Activated naive CD8-positive, alpha-beta T cell treated with anti-CD3 and anti-CD28 coated beads, Interleukin-2, amount 10 ng/mL, durations not matched to agents 7 days and 5 days (primary cell): ENCODE data around the gene ZNF761. TPM values are rescaled to one million over a fixed set of nuclear protein-coding genes. Genes with fewer than 3 reads are reported as not detected.
A peak's percentile ranks its signal among the peaks of the same experiment; 100 is the strongest.
"Not testable (repeated sequence)": the region's sequence is repeated elsewhere in the genome, so short reads cannot be mapped to it uniquely, and the experiment has no call there.

Experiments
- ATAC-seq: fragments of 150-1000 bp; cut with Tn5 transposase; one replicate; pipeline ENCODE4 v1.10.0; 2021; ENCODE audit warnings: low read depth, moderate library complexity
- POLR2A ChIA-PET: fragments of 350-600 bp; sonication (Branson Sonifier 250); formaldehyde crosslinking; loops from one replicate; lab custom pipeline; 2021; ENCODE audit warnings: antibody characterized with exemption; lab: Charles Lee
- DNase-seq: peaks from one replicate; pipeline ENCODE4 v3.0.0; 2021
- H3K27ac Mint-ChIP-seq: one replicate; pipeline ENCODE4 v1.8.0; 2022; ENCODE audit warnings: mild to moderate bottlenecking, mixed read lengths
- H3K27me3 Mint-ChIP-seq: one replicate; pipeline ENCODE4 v1.8.0; 2022; ENCODE audit warnings: mild to moderate bottlenecking, moderate library complexity, mixed read lengths
- H3K36me3 Mint-ChIP-seq: one replicate; pipeline ENCODE4 v1.8.0; 2021; ENCODE audit warnings: mild to moderate bottlenecking, mixed read lengths
- H3K4me1 Mint-ChIP-seq: one replicate; pipeline ENCODE4 v1.8.0; 2021; ENCODE audit warnings: mixed read lengths
- H3K4me3 Mint-ChIP-seq: one replicate; pipeline ENCODE4 v1.8.0; 2022; ENCODE audit warnings: mild to moderate bottlenecking, moderate library complexity, mixed read lengths
- H3K9me3 Mint-ChIP-seq: one replicate; pipeline ENCODE4 v1.8.0; 2021; ENCODE audit warnings: mixed read lengths
- total RNA-seq, 2 experiments: library from RNA; stranded (reverse); gene quantifications; one replicate each; pipeline ENCODE4 v1.2.3, GENCODE V29; 2021

The ZNF761 gene
- total RNA-seq, 2 experiments from 2014 or later: 14.5 to 17.2 TPM

DNA sequence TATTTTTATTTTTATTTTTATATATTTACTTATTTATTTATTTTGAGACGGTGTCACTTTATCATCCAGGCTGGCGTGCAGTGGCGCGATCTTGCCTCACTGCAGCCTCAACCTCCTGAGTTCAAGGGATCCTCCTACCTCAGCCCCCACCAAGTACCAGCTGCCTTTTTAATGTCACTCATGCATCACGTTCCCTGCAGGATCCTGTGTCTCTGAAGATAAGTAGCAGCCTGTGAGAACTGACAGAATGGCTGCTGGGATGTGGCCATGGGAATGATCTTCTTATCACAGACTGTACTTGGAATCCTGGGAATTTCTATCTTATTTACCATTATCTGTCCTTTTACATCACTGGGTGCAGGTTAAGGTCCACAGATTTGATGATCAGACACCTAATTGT lies 9.2 kb upstream of the ZNF761 start:
- peaks cover 3% of the 10 kb centered on the region for H3K4me1 Mint-ChIP-seq
- peaks cover 9% of the 10 kb centered on the region for H3K9me3 Mint-ChIP-seq
- POLR2A ChIA-PET: no interaction called here
- H3K4me3 Mint-ChIP-seq: no peak overlapping the region
- H3K27me3 Mint-ChIP-seq: no peaks in the 10 kb centered on the region
- DNase-seq (no peak), ATAC-seq (no peak)
- H3K36me3 Mint-ChIP-seq: peaks cover 2% of the 10 kb centered on the region
- H3K27ac Mint-ChIP-seq: no peak overlapping the region

- H3K4me3 Mint-ChIP-seq, ATAC-seq, POLR2A ChIA-PET, DNase-seq, H3K9me3 Mint-ChIP-seq, H3K27ac Mint-ChIP-seq, H3K4me1 Mint-ChIP-seq, H3K27me3 Mint-ChIP-seq, H3K36me3 Mint-ChIP-seq: not testable (repeated sequence)
These were observed 8.7 kb upstream of the ZNF761 start for GRCh38 chr19:53423074-53423473.

GRCh38 chr19:53423680-53424079 lies 8.1 kb upstream of the ZNF761 start:
- H3K4me3 Mint-ChIP-seq, ATAC-seq, H3K27me3 Mint-ChIP-seq, H3K9me3 Mint-ChIP-seq, POLR2A ChIA-PET, H3K27ac Mint-ChIP-seq, DNase-seq, H3K4me1 Mint-ChIP-seq, H3K36me3 Mint-ChIP-seq: not testable (repeated sequence)

- POLR2A ChIA-PET: interaction anchor here (0.6 kb wide), 1 partner anchor 321 kb away, joined by 3 read pairs; no protein-coding TSS in a partner anchor
- no peaks in the 10 kb centered on the region for H3K36me3 Mint-ChIP-seq
- ATAC-seq (peak; percentile 75), DNase-seq (peak; percentile 58)
- no peak overlapping the region for H3K4me3 Mint-ChIP-seq
- no peaks in the 10 kb centered on the region for H3K27me3 Mint-ChIP-seq
- no peak overlapping the region for H3K27ac Mint-ChIP-seq
- peaks cover 1% of the 10 kb centered on the region for H3K9me3 Mint-ChIP-seq
- H3K4me1 Mint-ChIP-seq: peaks cover 3% of the 10 kb centered on the region
These were observed 6.7 kb upstream of the ZNF761 start for GRCh38 chr19:53424968-53425597.

- Mint-ChIP-seq H3K4me1 (peaks cover 15% of the 10 kb centered on the region), H3K4me3 (peak overlapping the region; percentile 98), H3K36me3 (peaks cover 40% of the 10 kb centered on the region), H3K27me3 (no peaks in the 10 kb centered on the region), H3K27ac (peak overlapping the region; percentile 93), H3K9me3 (peaks cover 13% of the 10 kb centered on the region)
- peak; percentile 51 for DNase-seq
- peak; percentile 23 for ATAC-seq
- POLR2A ChIA-PET: interaction anchor here (0.6 kb wide), 2 partner anchors 562 to 709 kb away, joined by 3 read pairs; no protein-coding TSS in a partner anchor
These were observed 391 bp downstream of the ZNF761 start for GRCh38 chr19:53432088-53432661.

- POLR2A ChIA-PET, ATAC-seq, H3K4me1 Mint-ChIP-seq, H3K4me3 Mint-ChIP-seq, H3K27ac Mint-ChIP-seq, H3K27me3 Mint-ChIP-seq, DNase-seq: not testable (repeated sequence)
- H3K9me3 Mint-ChIP-seq: peaks cover 27% of the 10 kb centered on the region
- H3K36me3 Mint-ChIP-seq: peaks cover 92% of the 10 kb centered on the region
These were observed 12.0 kb downstream of the ZNF761 start for GRCh38 chr19:53443809-53444208.

DNA sequence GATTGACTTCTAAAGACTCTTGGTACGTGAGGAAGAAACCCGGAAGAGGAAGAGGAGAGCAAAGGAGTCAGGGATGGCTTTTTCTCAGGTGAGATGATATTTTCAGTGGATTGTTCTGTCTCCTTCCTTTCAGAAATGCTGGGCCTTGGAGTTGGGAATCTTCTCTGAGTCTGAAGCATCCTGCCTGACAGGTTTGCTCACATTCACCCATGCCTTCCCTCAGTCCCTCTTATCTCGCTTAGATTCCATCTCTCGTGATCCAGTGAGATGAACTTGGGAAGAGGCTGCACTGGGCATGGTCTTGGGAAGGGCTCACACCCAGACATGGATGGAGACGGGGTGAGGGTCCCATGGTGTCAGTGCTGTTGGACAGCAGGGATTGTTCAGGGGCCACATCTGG lies 15.4 kb downstream of the ZNF761 start:
- ATAC-seq, H3K4me1 Mint-ChIP-seq, POLR2A ChIA-PET, H3K4me3 Mint-ChIP-seq, H3K27me3 Mint-ChIP-seq, DNase-seq, H3K27ac Mint-ChIP-seq: not testable (repeated sequence)
- peaks cover 30% of the 10 kb centered on the region for H3K9me3 Mint-ChIP-seq
- peaks cover 93% of the 10 kb centered on the region for H3K36me3 Mint-ChIP-seq

GRCh38 chr19:53455828-53456227 lies 24.0 kb downstream of the ZNF761 start:
- Mint-ChIP-seq H3K4me3 (no peak overlapping the region), H3K27me3 (no peaks in the 10 kb centered on the region), H3K36me3 (peaks cover 76% of the 10 kb centered on the region), H3K4me1 (no peaks in the 10 kb centered on the region), H3K27ac (no peak overlapping the region), H3K9me3 (peaks cover 56% of the 10 kb centered on the region)
- POLR2A ChIA-PET: no interaction called here
- ATAC-seq (no peak), DNase-seq (no peak)

DNA sequence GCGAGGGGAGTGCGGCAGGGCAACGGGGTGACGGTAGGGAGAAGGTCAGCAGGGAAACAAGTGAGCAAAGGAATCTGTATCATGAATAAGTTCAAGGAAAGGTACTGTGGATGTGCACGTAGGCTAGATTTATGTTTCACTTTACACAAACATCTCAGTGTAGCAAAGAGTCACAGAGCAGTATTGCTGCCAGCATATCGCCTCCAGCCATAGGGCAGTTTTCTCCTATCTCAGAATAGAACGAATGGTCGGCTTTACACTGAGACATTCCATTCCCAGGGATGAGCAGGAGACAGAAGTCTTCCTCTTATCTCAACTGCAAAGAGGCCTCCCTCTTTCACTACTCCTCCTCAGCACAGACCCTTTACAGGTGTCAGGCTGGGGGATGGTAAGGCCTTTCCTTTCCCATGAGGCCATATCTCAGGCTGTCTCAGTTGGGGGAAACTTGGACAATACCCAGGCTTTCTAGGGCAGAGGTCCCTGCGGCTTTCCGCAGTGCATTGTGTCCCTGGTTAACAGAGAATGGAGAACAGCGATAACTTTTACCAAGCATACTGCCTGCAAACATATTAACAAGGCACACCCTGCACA lies 28.4 kb downstream of the ZNF761 start:
- ATAC-seq, H3K4me3 Mint-ChIP-seq, H3K27me3 Mint-ChIP-seq, DNase-seq, H3K4me1 Mint-ChIP-seq, POLR2A ChIA-PET, H3K27ac Mint-ChIP-seq: not testable (repeated sequence)
- peaks cover 44% of the 10 kb centered on the region for H3K36me3 Mint-ChIP-seq
- H3K9me3 Mint-ChIP-seq: peaks cover 65% of the 10 kb centered on the region

- DNase-seq (no peak), ATAC-seq (no peak)
- Mint-ChIP-seq H3K4me3 (no peak overlapping the region), H3K4me1 (peaks cover 2% of the 10 kb centered on the region), H3K9me3 (peaks cover 51% of the 10 kb centered on the region), H3K27ac (no peak overlapping the region), H3K27me3 (peaks cover 9% of the 10 kb centered on the region), H3K36me3 (peaks cover 28% of the 10 kb centered on the region)
- POLR2A ChIA-PET: no interaction called here
These were observed 30.1 kb downstream of the ZNF761 start for GRCh38 chr19:53461866-53462265.

DNA sequence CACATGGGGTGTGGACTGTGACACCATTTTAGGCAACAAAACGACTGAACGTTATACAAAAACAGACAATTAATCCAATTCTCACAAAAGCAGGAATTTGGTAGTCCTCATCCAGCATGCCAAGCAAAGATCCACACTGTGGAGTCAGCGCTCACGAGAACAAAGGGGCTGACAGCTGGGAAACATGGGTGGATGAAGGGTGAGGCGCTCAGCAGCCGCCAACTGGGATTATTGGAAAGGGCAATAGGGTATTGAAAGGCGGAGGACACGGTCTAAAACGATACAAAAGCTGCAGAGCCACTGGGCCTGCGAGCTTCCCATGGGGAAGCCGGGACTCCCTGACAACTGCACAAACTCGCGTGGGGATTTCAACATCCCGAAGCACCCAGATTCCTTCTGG lies 31.1 kb downstream of the ZNF761 start:
- DNase-seq: no peak
- H3K4me1 Mint-ChIP-seq: peaks cover 4% of the 10 kb centered on the region
- POLR2A ChIA-PET: no interaction called here
- H3K27ac Mint-ChIP-seq: no peak overlapping the region
- H3K27me3 Mint-ChIP-seq: peaks cover 9% of the 10 kb centered on the region
- ATAC-seq: no peak
- H3K4me3 Mint-ChIP-seq: no peak overlapping the region
- peaks cover 24% of the 10 kb centered on the region for H3K36me3 Mint-ChIP-seq
- H3K9me3 Mint-ChIP-seq: peaks cover 46% of the 10 kb centered on the region

DNA sequence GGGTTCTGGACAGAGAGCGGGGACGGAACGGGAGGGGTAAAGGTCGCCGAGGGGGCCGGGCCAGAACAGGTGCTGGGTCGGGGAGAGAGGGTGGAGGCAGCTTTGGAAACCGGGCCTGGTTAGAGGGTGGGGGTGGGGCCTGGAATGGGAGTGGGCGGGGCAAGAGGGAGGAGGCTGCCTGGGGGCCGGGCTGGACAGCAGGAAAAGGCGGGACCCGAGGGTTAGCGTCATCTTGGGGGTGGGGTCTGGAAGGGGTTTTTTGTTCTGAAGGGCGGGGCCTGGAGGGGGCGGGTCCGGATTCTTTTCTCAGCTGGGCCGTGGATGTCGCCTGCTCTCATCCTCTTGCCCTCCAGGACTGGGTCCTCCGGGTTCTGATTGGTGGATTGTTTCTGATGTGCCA lies 31.5 kb downstream of the ZNF761 start:
- H3K9me3 Mint-ChIP-seq: peaks cover 43% of the 10 kb centered on the region
- no peak overlapping the region for H3K27ac Mint-ChIP-seq
- ATAC-seq (no peak), DNase-seq (no peak)
- peaks cover 6% of the 10 kb centered on the region for H3K4me1 Mint-ChIP-seq
- H3K4me3 Mint-ChIP-seq: no peak overlapping the region
- peaks cover 9% of the 10 kb centered on the region for H3K27me3 Mint-ChIP-seq
- POLR2A ChIA-PET: no interaction called here
- H3K36me3 Mint-ChIP-seq: peaks cover 21% of the 10 kb centered on the region

DNA sequence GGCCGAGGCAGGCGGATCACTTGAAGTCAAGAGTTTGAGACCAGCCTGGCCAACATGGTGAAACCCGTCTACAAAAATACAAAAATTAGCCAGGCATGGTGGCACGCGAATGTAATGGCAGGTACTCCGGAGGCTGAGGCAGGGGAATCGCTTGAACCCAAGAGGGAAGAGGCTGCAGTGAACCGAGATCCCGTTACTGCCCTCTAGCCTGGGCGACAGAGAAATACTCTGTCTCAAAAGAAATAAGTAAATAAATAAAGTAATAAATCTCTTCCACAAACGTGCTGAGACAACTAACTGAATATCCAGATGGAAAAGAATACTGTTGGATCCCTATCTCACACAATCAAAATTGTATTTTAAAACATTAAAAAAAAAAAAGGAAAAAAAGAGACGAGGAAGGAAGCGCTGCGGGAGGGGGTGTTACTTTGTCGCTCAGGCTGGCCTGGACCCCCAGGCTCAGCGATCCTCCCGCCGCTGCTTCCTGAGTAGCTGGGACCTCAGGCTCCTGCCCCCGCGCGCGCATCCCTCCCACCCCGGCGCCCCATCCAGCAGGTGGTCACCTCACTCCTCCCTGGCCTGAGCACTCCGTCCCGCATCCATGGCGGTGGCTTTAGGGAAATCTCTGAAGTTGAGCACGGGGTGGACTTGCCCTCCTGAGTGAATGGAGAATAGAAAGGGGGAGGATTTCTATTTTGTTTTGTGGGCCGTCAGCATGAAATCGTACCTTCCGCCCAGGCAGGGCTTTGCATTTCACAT lies 35.1 kb downstream of the ZNF761 start:
- Mint-ChIP-seq H3K27ac (peak overlapping the region; percentile 88), H3K27me3 (peaks cover 9% of the 10 kb centered on the region), H3K36me3 (peaks cover 25% of the 10 kb centered on the region), H3K9me3 (peaks cover 20% of the 10 kb centered on the region), H3K4me1 (peaks cover 16% of the 10 kb centered on the region), H3K4me3 (peak overlapping the region; percentile 90)
- peak; percentile 30 for ATAC-seq
- POLR2A ChIA-PET: interaction anchor here (0.7 kb wide), 1 partner anchor 450 kb away, joined by 3 read pairs; no protein-coding TSS in a partner anchor
- DNase-seq: no peak
